Endothelial cell (in vitro differentiated cells): Measurements from ENCODE around the gene BRIX1. TPM values are rescaled to one million over a fixed set of nuclear protein-coding genes. Genes with fewer than 3 reads are reported as not detected.

Experiments used
- DNase-seq: peaks from one replicate; pipeline ENCODE4 v3.0.0; 2021; ENCODE audit warnings: low spot score
- H3K27ac Mint-ChIP-seq: one replicate; pipeline ENCODE4 v1.8.0; 2021; ENCODE audit warnings: mixed read lengths, inconsistent platforms; ENCODE audit not compliant: unreplicated experiment
- H3K27me3 Mint-ChIP-seq: one replicate; pipeline ENCODE4 v1.8.0; 2021; ENCODE audit warnings: mild to moderate bottlenecking, moderate library complexity, mixed read lengths, inconsistent platforms; ENCODE audit not compliant: unreplicated experiment
- H3K36me3 Mint-ChIP-seq: one replicate; pipeline ENCODE4 v1.8.0; 2021; ENCODE audit warnings: mild to moderate bottlenecking, low read depth, mixed read lengths, inconsistent platforms; ENCODE audit not compliant: unreplicated experiment
- H3K4me1 Mint-ChIP-seq: one replicate; pipeline ENCODE4 v1.8.0; 2021; ENCODE audit warnings: mild to moderate bottlenecking, mixed read lengths, inconsistent platforms; ENCODE audit not compliant: unreplicated experiment
- H3K4me3 Mint-ChIP-seq: one replicate; pipeline ENCODE4 v1.8.0; 2021; ENCODE audit warnings: mild to moderate bottlenecking, mixed read lengths, inconsistent platforms; ENCODE audit not compliant: unreplicated experiment
- H3K9me3 Mint-ChIP-seq: one replicate; pipeline ENCODE4 v1.8.0; 2021; ENCODE audit warnings: mixed read lengths, inconsistent platforms; ENCODE audit not compliant: unreplicated experiment
- total RNA-seq: library from RNA; stranded (reverse); fragmentation: NEBNext Ultra II Directional; extraction: Animal tissue kit (Norgen Biotek cat#: 25700); gene quantifications from one replicate; pipeline ENCODE4 v1.2.1, GENCODE V29; 2021; ENCODE audit not compliant: unreplicated experiment
- TF ChIP-seq, protein P1 (sequence below): fragments of 200-600 bp; sonication (generic); IDR thresholded peaks from one replicate; pipeline ENCODE4 v1.5.0; 2021; ENCODE audit warnings: antibody characterized with exemption; ENCODE audit not compliant: unreplicated experiment

The BRIX1 gene
- total RNA-seq, 1 donor from 2014 or later, result 21.2 TPM

GRCh38 chr5:34913072-34913471 lies 2.4 kb upstream of the BRIX1 start:
- TF ChIP-seq, protein P1, sequence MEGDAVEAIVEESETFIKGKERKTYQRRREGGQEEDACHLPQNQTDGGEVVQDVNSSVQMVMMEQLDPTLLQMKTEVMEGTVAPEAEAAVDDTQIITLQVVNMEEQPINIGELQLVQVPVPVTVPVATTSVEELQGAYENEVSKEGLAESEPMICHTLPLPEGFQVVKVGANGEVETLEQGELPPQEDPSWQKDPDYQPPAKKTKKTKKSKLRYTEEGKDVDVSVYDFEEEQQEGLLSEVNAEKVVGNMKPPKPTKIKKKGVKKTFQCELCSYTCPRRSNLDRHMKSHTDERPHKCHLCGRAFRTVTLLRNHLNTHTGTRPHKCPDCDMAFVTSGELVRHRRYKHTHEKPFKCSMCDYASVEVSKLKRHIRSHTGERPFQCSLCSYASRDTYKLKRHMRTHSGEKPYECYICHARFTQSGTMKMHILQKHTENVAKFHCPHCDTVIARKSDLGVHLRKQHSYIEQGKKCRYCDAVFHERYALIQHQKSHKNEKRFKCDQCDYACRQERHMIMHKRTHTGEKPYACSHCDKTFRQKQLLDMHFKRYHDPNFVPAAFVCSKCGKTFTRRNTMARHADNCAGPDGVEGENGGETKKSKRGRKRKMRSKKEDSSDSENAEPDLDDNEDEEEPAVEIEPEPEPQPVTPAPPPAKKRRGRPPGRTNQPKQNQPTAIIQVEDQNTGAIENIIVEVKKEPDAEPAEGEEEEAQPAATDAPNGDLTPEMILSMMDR, result no peak
- Mint-ChIP-seq H3K36me3 (peaks cover 10% of the 10 kb centered on the region), H3K27ac (no peak overlapping the region), H3K4me1 (peaks cover 16% of the 10 kb centered on the region), H3K9me3 (no peaks in the 10 kb centered on the region), H3K4me3 (no peak overlapping the region), H3K27me3 (peaks cover 6% of the 10 kb centered on the region)
- DNase-seq, result no peak

DNA sequence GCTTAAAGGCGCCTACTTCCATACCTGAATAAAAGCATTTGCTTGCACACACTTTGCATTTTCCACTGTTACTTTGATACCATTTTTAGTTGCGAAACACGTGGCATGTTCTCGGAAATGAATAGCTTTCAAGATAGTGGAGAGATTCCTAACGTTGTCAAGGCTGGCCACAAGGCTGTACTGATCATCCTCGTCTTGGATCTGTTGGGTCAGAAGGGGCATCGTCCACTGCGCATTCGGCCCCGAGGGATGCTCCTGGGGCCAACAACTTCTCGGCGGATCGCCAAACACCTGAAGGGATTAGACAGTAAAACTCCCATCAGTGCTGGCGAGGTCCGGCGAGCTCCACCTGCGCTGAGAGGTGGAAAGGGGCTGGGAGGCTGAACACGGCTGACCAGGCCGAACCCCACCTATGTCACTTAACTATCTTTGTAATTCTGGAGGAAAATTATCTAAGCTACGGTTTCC lies 806 bp upstream of the BRIX1 start:
- TF ChIP-seq, protein P1, result no peak
- no peak overlapping the region for H3K4me3 Mint-ChIP-seq
- peak; percentile 11 for DNase-seq
- H3K4me1 Mint-ChIP-seq, result peaks cover 16% of the 10 kb centered on the region
- peaks cover 10% of the 10 kb centered on the region for H3K36me3 Mint-ChIP-seq
- peaks cover 6% of the 10 kb centered on the region for H3K27me3 Mint-ChIP-seq
- no peak overlapping the region for H3K27ac Mint-ChIP-seq
- H3K9me3 Mint-ChIP-seq, result no peaks in the 10 kb centered on the region

DNA sequence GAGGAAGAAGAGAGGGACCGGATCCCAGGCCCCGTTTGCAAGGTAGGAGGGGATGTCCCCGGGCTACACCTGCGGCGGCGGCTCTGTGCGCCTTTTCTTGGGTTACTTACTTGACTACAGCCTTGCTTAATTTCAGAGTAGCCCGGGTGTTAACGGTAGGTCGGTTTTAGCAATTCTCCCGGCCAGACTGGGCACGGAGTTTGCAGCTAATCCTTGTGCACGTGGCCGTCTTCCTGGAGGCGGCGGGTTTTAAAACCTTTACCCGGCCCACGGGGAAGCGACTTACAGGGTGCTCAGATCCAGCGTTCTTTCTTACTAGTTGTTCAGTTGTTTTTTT lies 313 bp downstream of the BRIX1 start:
- Mint-ChIP-seq H3K4me3 (no peak overlapping the region), H3K9me3 (no peaks in the 10 kb centered on the region), H3K4me1 (peaks cover 16% of the 10 kb centered on the region), H3K36me3 (peaks cover 9% of the 10 kb centered on the region), H3K27ac (no peak overlapping the region), H3K27me3 (peaks cover 6% of the 10 kb centered on the region)
- DNase-seq, result no peak
- TF ChIP-seq, protein P1, result no peak

DNA sequence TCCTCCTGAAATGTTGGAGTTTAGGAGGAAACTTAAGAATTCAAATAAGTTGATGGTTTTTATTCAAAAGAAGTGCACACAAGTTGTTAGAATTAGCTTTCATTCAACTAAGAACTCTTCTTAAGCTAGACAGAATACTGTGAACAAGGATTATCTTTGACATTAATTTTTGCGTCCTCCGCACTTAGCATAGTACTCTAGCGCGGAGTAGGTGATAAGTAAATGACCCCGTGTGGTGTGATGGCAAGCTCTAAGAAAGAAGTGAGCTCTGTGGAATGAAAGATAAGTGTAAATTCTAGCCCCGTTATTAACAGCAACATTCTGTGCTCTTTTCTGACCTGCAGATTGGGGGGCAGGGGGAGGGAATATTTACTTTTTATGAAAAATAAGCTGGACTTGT lies 1.0 kb downstream of the BRIX1 start:
- TF ChIP-seq, protein P1, result no peak
- Mint-ChIP-seq H3K4me3 (no peak overlapping the region), H3K27ac (no peak overlapping the region), H3K36me3 (peaks cover 9% of the 10 kb centered on the region), H3K9me3 (no peaks in the 10 kb centered on the region), H3K27me3 (peaks cover 6% of the 10 kb centered on the region), H3K4me1 (peaks cover 16% of the 10 kb centered on the region)
- DNase-seq, result no peak

- no peaks in the 10 kb centered on the region for H3K9me3 Mint-ChIP-seq
- H3K4me3 Mint-ChIP-seq, result no peak overlapping the region
- peaks cover 6% of the 10 kb centered on the region for H3K27me3 Mint-ChIP-seq
- H3K27ac Mint-ChIP-seq, result no peak overlapping the region
- peaks cover 16% of the 10 kb centered on the region for H3K4me1 Mint-ChIP-seq
- peaks cover 9% of the 10 kb centered on the region for H3K36me3 Mint-ChIP-seq
- DNase-seq, result no peak
- TF ChIP-seq, protein P1, result no peak
These were observed 2.5 kb downstream of the BRIX1 start for GRCh38 chr5:34918025-34918424.
